Upper lobe of left lung (tissue), 4 donors: Measurements from ENCODE around the gene ZNF518B.

Experiments
- POLR2AphosphoS5 ChIP-seq, 2 donors: sonication (generic); formaldehyde crosslinking; IDR thresholded peaks; one replicate each; pipeline ENCODE4 v1.5.1; 2017; ENCODE audit warnings: antibody characterized with exemption in 2 of 2
- TF ChIP-seq, protein P1 (sequence below), 6 experiments: fragments of 450-650 bp in 4 of 6; fragments of 200-600 bp in 2 of 6; sonication (generic) in 2 of 6; IDR thresholded peaks; one replicate each; pipeline ENCODE4 v1.5.1; 2016 to 2019; ENCODE audit warnings: antibody characterized with exemption in 6 of 6

DNA sequence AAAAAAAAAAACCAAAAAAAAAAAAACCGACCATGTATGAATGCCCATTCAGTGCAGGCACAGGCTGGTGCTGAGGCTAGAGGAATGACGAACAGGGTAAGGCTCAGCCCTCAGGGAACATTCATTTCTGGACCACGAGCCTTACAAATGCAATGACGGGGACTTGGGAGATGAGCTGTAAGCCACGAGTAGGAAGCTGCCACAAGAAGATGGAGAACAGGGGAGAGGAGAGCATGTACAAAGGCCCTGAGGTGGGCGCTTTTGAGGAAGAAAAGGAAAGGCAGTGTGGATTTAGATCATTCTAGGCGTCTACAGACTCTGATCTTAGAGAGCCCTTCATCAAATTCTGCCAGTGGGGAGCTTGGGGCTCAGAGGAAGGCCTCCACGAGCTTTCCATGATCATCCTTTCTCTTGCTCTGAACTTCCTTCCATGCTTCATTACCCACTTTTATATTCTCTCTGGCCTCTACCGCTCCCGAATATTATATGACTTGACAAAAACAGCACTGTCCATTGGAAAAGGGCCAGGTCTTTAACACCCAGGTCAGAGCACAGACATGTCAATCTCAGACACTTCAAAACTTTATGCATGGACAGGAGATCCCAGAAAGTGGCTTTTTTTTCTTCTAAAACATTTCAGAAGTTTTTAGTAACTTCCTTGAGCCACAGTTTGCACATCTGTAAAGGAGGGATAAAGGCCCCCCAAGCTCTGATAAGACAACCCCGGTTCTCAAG lies 3.3 kb upstream of the ZNF518B start:
- TF ChIP-seq POLR2AphosphoS5 (IDR thresholded peaks at IDR 0.05), result no peak
- TF ChIP-seq, protein P1, sequence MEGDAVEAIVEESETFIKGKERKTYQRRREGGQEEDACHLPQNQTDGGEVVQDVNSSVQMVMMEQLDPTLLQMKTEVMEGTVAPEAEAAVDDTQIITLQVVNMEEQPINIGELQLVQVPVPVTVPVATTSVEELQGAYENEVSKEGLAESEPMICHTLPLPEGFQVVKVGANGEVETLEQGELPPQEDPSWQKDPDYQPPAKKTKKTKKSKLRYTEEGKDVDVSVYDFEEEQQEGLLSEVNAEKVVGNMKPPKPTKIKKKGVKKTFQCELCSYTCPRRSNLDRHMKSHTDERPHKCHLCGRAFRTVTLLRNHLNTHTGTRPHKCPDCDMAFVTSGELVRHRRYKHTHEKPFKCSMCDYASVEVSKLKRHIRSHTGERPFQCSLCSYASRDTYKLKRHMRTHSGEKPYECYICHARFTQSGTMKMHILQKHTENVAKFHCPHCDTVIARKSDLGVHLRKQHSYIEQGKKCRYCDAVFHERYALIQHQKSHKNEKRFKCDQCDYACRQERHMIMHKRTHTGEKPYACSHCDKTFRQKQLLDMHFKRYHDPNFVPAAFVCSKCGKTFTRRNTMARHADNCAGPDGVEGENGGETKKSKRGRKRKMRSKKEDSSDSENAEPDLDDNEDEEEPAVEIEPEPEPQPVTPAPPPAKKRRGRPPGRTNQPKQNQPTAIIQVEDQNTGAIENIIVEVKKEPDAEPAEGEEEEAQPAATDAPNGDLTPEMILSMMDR (IDR thresholded peaks at IDR 0.05), result no peak
